Endothelial cell (in vitro differentiated cells): ENCODE measurements around the gene HIPK3. TPM values are rescaled to one million over a fixed set of nuclear protein-coding genes. Genes with fewer than 3 reads are reported as not detected.

Experiments used
- DNase-seq: peaks from one replicate; pipeline ENCODE4 v3.0.0; 2021; ENCODE audit warnings: low spot score
- H3K27ac Mint-ChIP-seq: one replicate; pipeline ENCODE4 v1.8.0; 2021; ENCODE audit warnings: mixed read lengths, inconsistent platforms; ENCODE audit not compliant: unreplicated experiment
- H3K27me3 Mint-ChIP-seq: one replicate; pipeline ENCODE4 v1.8.0; 2021; ENCODE audit warnings: mild to moderate bottlenecking, moderate library complexity, mixed read lengths, inconsistent platforms; ENCODE audit not compliant: unreplicated experiment
- H3K36me3 Mint-ChIP-seq: one replicate; pipeline ENCODE4 v1.8.0; 2021; ENCODE audit warnings: mild to moderate bottlenecking, low read depth, mixed read lengths, inconsistent platforms; ENCODE audit not compliant: unreplicated experiment
- H3K4me1 Mint-ChIP-seq: one replicate; pipeline ENCODE4 v1.8.0; 2021; ENCODE audit warnings: mild to moderate bottlenecking, mixed read lengths, inconsistent platforms; ENCODE audit not compliant: unreplicated experiment
- H3K4me3 Mint-ChIP-seq: one replicate; pipeline ENCODE4 v1.8.0; 2021; ENCODE audit warnings: mild to moderate bottlenecking, mixed read lengths, inconsistent platforms; ENCODE audit not compliant: unreplicated experiment
- H3K9me3 Mint-ChIP-seq: one replicate; pipeline ENCODE4 v1.8.0; 2021; ENCODE audit warnings: mixed read lengths, inconsistent platforms; ENCODE audit not compliant: unreplicated experiment
- CTCF ChIP-seq: fragments of 200-600 bp; sonication (generic); IDR thresholded peaks from one replicate; pipeline ENCODE4 v1.5.0; 2021; ENCODE audit warnings: antibody characterized with exemption; ENCODE audit not compliant: unreplicated experiment
- total RNA-seq: library from RNA; stranded (reverse); fragmentation: NEBNext Ultra II Directional; extraction: Animal tissue kit (Norgen Biotek cat#: 25700); gene quantifications from one replicate; pipeline ENCODE4 v1.2.1, GENCODE V29; 2021; ENCODE audit not compliant: unreplicated experiment

Gene HIPK3
- total RNA-seq, 1 donor from 2014 or later = 70.2 TPM

- Mint-ChIP-seq H3K4me1 (peaks cover 5% of the 10 kb centered on the region), H3K9me3 (no peaks in the 10 kb centered on the region)
- no peak for TF ChIP-seq CTCF
These were observed 63.0 kb downstream of the HIPK3 start for GRCh38 chr11:33320016-33320813.

GRCh38 chr11:33320814-33321330 is 63.7 kb downstream of the HIPK3 start:
- Mint-ChIP-seq H3K27ac (no peak overlapping the region), H3K4me1 (peaks cover 5% of the 10 kb centered on the region), H3K27me3 (no peaks in the 10 kb centered on the region), H3K9me3 (no peaks in the 10 kb centered on the region), H3K36me3 (no peaks in the 10 kb centered on the region), H3K4me3 (no peak overlapping the region)
- TF ChIP-seq CTCF = no peak
- no peak for DNase-seq

More at GRCh38 chr11:33320016-33320813, 63.0 kb downstream of the HIPK3 start:
- DNase-seq = no peak
- Mint-ChIP-seq H3K27me3 (no peaks in the 10 kb centered on the region), H3K4me3 (no peak overlapping the region), H3K36me3 (no peaks in the 10 kb centered on the region), H3K27ac (no peak overlapping the region)

- Mint-ChIP-seq H3K36me3 (no peaks in the 10 kb centered on the region), H3K4me1 (peaks cover 5% of the 10 kb centered on the region), H3K27ac (no peak overlapping the region), H3K4me3 (no peak overlapping the region), H3K27me3 (no peaks in the 10 kb centered on the region), H3K9me3 (no peaks in the 10 kb centered on the region)
- no peak for DNase-seq
- no peak for TF ChIP-seq CTCF
These were observed 64.2 kb downstream of the HIPK3 start for GRCh38 chr11:33321422-33321821.

- H3K4me3 Mint-ChIP-seq = no peak overlapping the region
- H3K4me1 Mint-ChIP-seq = peaks cover 5% of the 10 kb centered on the region
- no peaks in the 10 kb centered on the region for H3K27me3 Mint-ChIP-seq
- H3K9me3 Mint-ChIP-seq = no peaks in the 10 kb centered on the region
- DNase-seq = no peak
- H3K36me3 Mint-ChIP-seq = no peaks in the 10 kb centered on the region
- TF ChIP-seq CTCF = no peak
- no peak overlapping the region for H3K27ac Mint-ChIP-seq
These were observed 66.2 kb downstream of the HIPK3 start for GRCh38 chr11:33323421-33323820.

GRCh38 chr11:33324302-33324985 is 67.3 kb downstream of the HIPK3 start:
- TF ChIP-seq CTCF = no peak
- Mint-ChIP-seq H3K36me3 (no peaks in the 10 kb centered on the region), H3K4me3 (no peak overlapping the region), H3K27me3 (no peaks in the 10 kb centered on the region), H3K9me3 (no peaks in the 10 kb centered on the region), H3K4me1 (peaks cover 5% of the 10 kb centered on the region), H3K27ac (no peak overlapping the region)
- DNase-seq = no peak
